ENCODE data around the gene KCND2.

DNA sequence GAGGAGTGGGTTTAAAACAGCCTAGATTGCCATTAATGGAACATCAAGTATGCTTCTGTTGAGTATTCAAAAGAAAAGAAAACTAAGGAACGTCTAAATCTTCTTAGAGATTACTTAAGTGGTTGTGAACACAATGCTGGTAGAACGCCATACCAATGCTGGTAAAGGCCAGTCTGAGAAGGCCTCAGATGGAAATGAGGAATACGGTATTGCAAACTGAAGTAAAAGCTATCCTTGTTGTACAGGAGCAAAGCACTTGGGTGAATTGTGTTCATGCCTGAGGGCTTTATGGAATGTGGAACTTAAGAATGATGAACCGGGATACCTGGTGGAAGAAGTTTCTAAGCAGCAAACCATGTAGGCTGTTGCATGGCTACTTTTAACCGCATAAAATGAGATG lies 208.0 kb downstream of the KCND2 start:
- TF ChIP-seq CTCF (IDR thresholded peaks at IDR 0.05) = no peak
- TF ChIP-seq POLR2A (IDR thresholded peaks at IDR 0.05) = no peak
- TF ChIP-seq EP300 (IDR thresholded peaks at IDR 0.05) = no peak

Data from tibial nerve (tissue), 4 donors.